Vagina (tissue), 2 donors: ENCODE data around the gene ST6GALNAC3. TPM values are rescaled to one million over a fixed set of nuclear protein-coding genes. Genes with fewer than 3 reads are reported as not detected.

Experiments used
- DNase-seq, 2 donors: peaks; one replicate each; pipeline ENCODE4 v3.0.0-alpha.2; 2017; ENCODE audit errors: extremely low spot score in 2 of 2
- H3K27ac ChIP-seq: fragments of 200-600 bp; sonication (generic); one replicate; pipeline ENCODE4 v1.5.1; 2019
- H3K27me3 ChIP-seq: fragments of 200-600 bp; sonication (generic); one replicate; pipeline ENCODE4 v1.5.1; 2019
- H3K36me3 ChIP-seq, 2 donors: fragments of 200-600 bp; sonication (generic); one replicate each; pipeline ENCODE4 v1.5.1; 2017 to 2019
- H3K4me1 ChIP-seq: fragments of 200-600 bp; sonication (generic); one replicate; pipeline ENCODE4 v1.5.1; 2019
- H3K4me3 ChIP-seq, 2 donors: fragments of 200-600 bp; sonication (generic); 1 replicate in 1 of 2; 2 replicates in 1 of 2; pipeline ENCODE4 v1.5.1; 2016 to 2019
- H3K9me3 ChIP-seq: fragments of 200-600 bp; sonication (generic); one replicate; pipeline ENCODE4 v1.5.1; 2019
- CTCF ChIP-seq, 3 experiments: fragments of 450-650 bp in 2 of 3; fragments of 200-600 bp in 1 of 3; sonication (generic) in 1 of 3; IDR thresholded peaks; one replicate each; pipeline ENCODE4 v1.5.1; 2017 to 2019; ENCODE audit warnings: antibody characterized with exemption in 3 of 3, mild to moderate bottlenecking in 2 of 3, moderate library complexity in 2 of 3
- POLR2A ChIP-seq, 2 donors: fragments of 450-650 bp; IDR thresholded peaks; one replicate each; pipeline ENCODE4 v1.6.1; 2017; ENCODE audit warnings: antibody characterized with exemption in 2 of 2, mild to moderate bottlenecking in 2 of 2, moderate library complexity in 2 of 2
- POLR2AphosphoS5 ChIP-seq, 2 donors: sonication (generic); formaldehyde crosslinking; IDR thresholded peaks; one replicate each; pipeline ENCODE4 v1.9.0; 2017; ENCODE audit warnings: antibody characterized with exemption in 2 of 2, mild to moderate bottlenecking in 2 of 2, low read depth in 1 of 2; ENCODE audit not compliant: insufficient read depth in 1 of 2
- intact Hi-C: fragments of 100-400 bp; cut with DNase I; formaldehyde crosslinking; loops from one replicate; pipeline ENCODE4 v1.15.1; 2023
- total RNA-seq: library from RNA; depleted of rRNA; stranded (reverse); fragments of >200 nt; gene quantifications from one replicate; pipeline ENCODE4 v1.2.3, GENCODE V29; 2016

Gene ST6GALNAC3
- total RNA-seq, 1 donor from 2014 or later, result 21.1 TPM

GRCh38 chr1:76542359-76542758, 467.8 kb downstream of the ST6GALNAC3 start:
- Histone ChIP-seq H3K4me1 (no peaks in the 10 kb centered on the region), H3K27ac (no peak overlapping the region), H3K9me3 (no peaks in the 10 kb centered on the region), H3K4me3 (no peak overlapping the region), H3K27me3 (no peaks in the 10 kb centered on the region), H3K36me3 (no peaks in the 10 kb centered on the region)
- no peak for DNase-seq
- intact Hi-C loops, result no loop called here
- TF ChIP-seq CTCF (IDR thresholded peaks at IDR 0.05) (no peak), POLR2A (IDR thresholded peaks at IDR 0.05) (no peak), POLR2AphosphoS5 (IDR thresholded peaks at IDR 0.05; ENCODE audit: insufficient read depth in 1 of 2, low read depth in 1 of 2) (no peak)

- no peaks in the 10 kb centered on the region for H3K9me3 ChIP-seq
- no peak overlapping the region for H3K27ac ChIP-seq
- H3K4me1 ChIP-seq, result no peaks in the 10 kb centered on the region
- no peak for DNase-seq
- no peak overlapping the region for H3K4me3 ChIP-seq
- H3K36me3 ChIP-seq, result no peaks in the 10 kb centered on the region
- no peaks in the 10 kb centered on the region for H3K27me3 ChIP-seq
- intact Hi-C loops, result no loop called here
- no peak for TF ChIP-seq POLR2A (IDR thresholded peaks at IDR 0.05)
- no peak for TF ChIP-seq POLR2AphosphoS5 (IDR thresholded peaks at IDR 0.05; ENCODE audit: insufficient read depth in 1 of 2, low read depth in 1 of 2)
- TF ChIP-seq CTCF (IDR thresholded peaks at IDR 0.05), result no peak
Measured at GRCh38 chr1:76543495-76543894, 468.9 kb downstream of the ST6GALNAC3 start.

DNA sequence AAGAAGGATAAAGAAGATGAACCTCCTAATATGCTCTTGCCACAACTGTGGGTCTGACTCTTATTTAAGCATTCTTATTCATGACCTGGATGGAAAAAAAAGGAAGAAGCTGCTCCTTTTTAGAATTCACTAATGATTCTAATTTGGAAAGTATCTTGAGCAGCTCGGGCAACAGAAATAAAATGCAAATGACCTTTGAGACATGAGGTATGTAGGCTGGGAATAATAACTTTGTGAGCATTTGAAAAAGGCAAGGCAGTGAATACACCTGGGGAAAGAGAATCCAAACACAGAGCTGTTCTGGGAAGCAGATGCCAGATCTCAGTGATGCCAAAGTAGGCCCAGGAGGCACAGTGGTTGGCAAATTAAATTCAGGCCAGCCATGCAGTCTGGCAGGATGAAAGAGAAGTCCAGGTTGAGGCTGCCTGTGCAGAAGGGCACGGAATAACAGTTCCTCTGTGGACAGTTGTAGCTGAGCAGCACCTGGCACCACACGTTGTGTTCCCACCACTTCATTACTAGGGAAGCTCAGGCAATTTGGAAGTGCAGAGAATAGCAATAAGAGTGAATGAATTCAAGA, 471.9 kb downstream of the ST6GALNAC3 start:
- no peak for TF ChIP-seq POLR2AphosphoS5 (IDR thresholded peaks at IDR 0.05; ENCODE audit: insufficient read depth in 1 of 2, low read depth in 1 of 2)
- no peak for TF ChIP-seq CTCF (IDR thresholded peaks at IDR 0.05)
- no peak for TF ChIP-seq POLR2A (IDR thresholded peaks at IDR 0.05)
- DNase-seq, result no peak
- Histone ChIP-seq H3K9me3 (no peaks in the 10 kb centered on the region), H3K27ac (no peak overlapping the region), H3K36me3 (no peaks in the 10 kb centered on the region), H3K4me3 (no peak overlapping the region), H3K4me1 (no peaks in the 10 kb centered on the region), H3K27me3 (no peaks in the 10 kb centered on the region)
- intact Hi-C loops, result no loop called here

- no peak for DNase-seq
- H3K4me1 ChIP-seq, result no peaks in the 10 kb centered on the region
- H3K27me3 ChIP-seq, result no peaks in the 10 kb centered on the region
- intact Hi-C loops, result no loop called here
- TF ChIP-seq POLR2AphosphoS5 (IDR thresholded peaks at IDR 0.05; ENCODE audit: insufficient read depth in 1 of 2, low read depth in 1 of 2) (no peak), CTCF (IDR thresholded peaks at IDR 0.05) (no peak)
- no peak overlapping the region for H3K27ac ChIP-seq
- no peaks in the 10 kb centered on the region for H3K9me3 ChIP-seq
- H3K4me3 ChIP-seq, result no peak overlapping the region
- no peaks in the 10 kb centered on the region for H3K36me3 ChIP-seq
Measured at GRCh38 chr1:76547916-76548315, 473.4 kb downstream of the ST6GALNAC3 start.

DNA sequence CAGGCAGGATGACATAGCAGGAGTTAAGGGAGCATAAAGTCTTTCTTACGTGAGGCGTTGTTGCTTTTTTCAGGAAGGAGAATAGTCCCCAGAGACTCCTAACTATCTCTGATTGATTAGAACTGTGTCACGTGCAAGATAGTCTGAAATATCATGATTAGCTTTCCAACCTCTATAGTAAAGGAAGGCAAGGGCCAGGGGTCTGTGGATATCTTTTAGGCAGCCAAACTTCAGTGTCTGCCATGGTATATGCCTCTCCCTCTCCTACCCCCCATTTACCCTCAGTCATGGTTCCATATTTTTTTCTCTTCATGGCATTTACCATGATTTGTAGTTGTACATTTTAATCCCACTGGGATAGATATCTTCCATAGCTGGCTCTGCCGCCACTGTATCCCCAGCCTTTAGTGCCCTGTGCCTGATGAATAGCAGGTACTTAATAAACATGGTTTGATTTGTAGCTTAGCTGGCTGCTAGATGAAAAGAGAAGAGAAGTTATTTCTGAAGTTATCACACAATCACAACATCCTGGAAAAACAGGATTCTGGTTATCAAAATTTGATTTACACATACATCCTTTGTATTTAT, 474.1 kb downstream of the ST6GALNAC3 start:
- Histone ChIP-seq H3K27ac (no peak overlapping the region), H3K9me3 (no peaks in the 10 kb centered on the region), H3K4me1 (no peaks in the 10 kb centered on the region), H3K36me3 (no peaks in the 10 kb centered on the region), H3K27me3 (no peaks in the 10 kb centered on the region), H3K4me3 (no peak overlapping the region)
- intact Hi-C loops, result no loop called here
- no peak for DNase-seq
- TF ChIP-seq CTCF (IDR thresholded peaks at IDR 0.05) (no peak), POLR2A (IDR thresholded peaks at IDR 0.05) (no peak), POLR2AphosphoS5 (IDR thresholded peaks at IDR 0.05; ENCODE audit: insufficient read depth in 1 of 2, low read depth in 1 of 2) (no peak)
